SK-MEL-5 (cell line): ENCODE data around the gene ODAD2. TPM values are rescaled to one million over a fixed set of nuclear protein-coding genes. Genes with fewer than 3 reads are reported as not detected.
"Not testable (repeated sequence)": the region's sequence is repeated elsewhere in the genome, so short reads cannot be mapped to it uniquely, and the experiment has no call there.

Source experiments
- DNase-seq: peaks from one replicate; pipeline ENCODE4 v3.0.0-alpha.2; 2016; ENCODE audit warnings: low read depth, low spot score
- in situ Hi-C: cut with HindIII; loops from 2 replicates; pipeline ENCODE4 v1.10.0; 2016; ENCODE audit warnings: low sequenced_read_pairs, high pct_unique_total_duplicates, low pct_unique_long_range_greater_than_20kb
- total RNA-seq: library from RNA; depleted of rRNA; stranded (reverse); fragments of >200 nt; shearing (Covaris generic); gene quantifications from 2 replicates; pipeline ENCODE4 v1.2.3, GENCODE V29; 2014

ODAD2 gene
- total RNA-seq, 1 experiment from 2014 or later = not detected

- in situ Hi-C loops = no loop called here
- no peak for DNase-seq
Measured at GRCh38 chr10:27982875-27983543, 15.9 kb downstream of the ODAD2 start.

GRCh38 chr10:27981744-27982143 is 17.1 kb downstream of the ODAD2 start:
- DNase-seq = no peak
- in situ Hi-C loops = no loop called here

- in situ Hi-C loops, DNase-seq: not testable (repeated sequence)
Measured at GRCh38 chr10:27970795-27971194, 28.1 kb downstream of the ODAD2 start.

GRCh38 chr10:27969931-27970330 is 28.9 kb downstream of the ODAD2 start:
- in situ Hi-C loops, DNase-seq: not testable (repeated sequence)

GRCh38 chr10:27959093-27959715 is 39.7 kb downstream of the ODAD2 start:
- in situ Hi-C loops = no loop called here
- DNase-seq = no peak

- in situ Hi-C loops, DNase-seq: not testable (repeated sequence)
Measured at GRCh38 chr10:27958383-27958782, 40.5 kb downstream of the ODAD2 start.

- no peak for DNase-seq
- in situ Hi-C loops = no loop called here
Measured at GRCh38 chr10:27950242-27950564, 48.7 kb downstream of the ODAD2 start.

GRCh38 chr10:27949528-27950241 is 49.2 kb downstream of the ODAD2 start:
- in situ Hi-C loops = no loop called here
- DNase-seq = no peak

GRCh38 chr10:27948186-27948585 is 50.7 kb downstream of the ODAD2 start:
- in situ Hi-C loops = no loop called here
- no peak for DNase-seq

GRCh38 chr10:27947540-27947939 is 51.3 kb downstream of the ODAD2 start:
- DNase-seq = no peak
- in situ Hi-C loops = no loop called here

GRCh38 chr10:27944005-27944404 is 54.9 kb downstream of the ODAD2 start:
- in situ Hi-C loops = no loop called here
- no peak for DNase-seq

GRCh38 chr10:27914888-27915287 is 84.0 kb downstream of the ODAD2 start:
- DNase-seq = no peak
- in situ Hi-C loops = no loop called here

- in situ Hi-C loops = no loop called here
- DNase-seq = no peak
Measured at GRCh38 chr10:27912231-27912630, 86.6 kb downstream of the ODAD2 start.

GRCh38 chr10:27911539-27911938 is 87.3 kb downstream of the ODAD2 start:
- DNase-seq = no peak
- in situ Hi-C loops = no loop called here

- in situ Hi-C loops = no loop called here
- DNase-seq = no peak
Measured at GRCh38 chr10:27911011-27911410, 87.9 kb downstream of the ODAD2 start.

- in situ Hi-C loops = no loop called here
Measured at GRCh38 chr10:27908231-27908630, 90.6 kb downstream of the ODAD2 start.

GRCh38 chr10:27899485-27899884 is 99.4 kb downstream of the ODAD2 start:
- DNase-seq, in situ Hi-C loops: not testable (repeated sequence)

More at GRCh38 chr10:27908231-27908630, 90.6 kb downstream of the ODAD2 start:
- no peak for DNase-seq

- in situ Hi-C loops = no loop called here
- no peak for DNase-seq
Measured at GRCh38 chr10:27899058-27899457, 99.8 kb downstream of the ODAD2 start.
